OCI-LY3 (cell line): ENCODE results near the gene NEUROD2.

Experiments used
- H2AFZ ChIP-seq: fragments of 200-600, 300-600 bp; shearing (Covaris generic); 2 replicates; pipeline ENCODE4 v1.6.0; 2014; ENCODE audit warnings: antibody characterized with exemption, low read depth, low read length
- H3K27ac ChIP-seq: fragments of 200-600, 300-600 bp; sonication (generic); 2 replicates; pipeline ENCODE4 v1.5.1; 2014; ENCODE audit warnings: mild to moderate bottlenecking, low read length, moderate library complexity, mixed read lengths
- H3K27me3 ChIP-seq: fragments of 200-600, 300-600 bp; sonication (generic); 2 replicates; pipeline ENCODE4 v1.6.1; 2014; ENCODE audit warnings: low read depth, low read length, mixed read lengths
- H3K36me3 ChIP-seq: fragments of 200-600, 300-600 bp; sonication (generic); replicated peaks from 2 replicates; pipeline ENCODE3; 2014; ENCODE audit warnings: low read depth, low read length, mixed read lengths
- H3K4me1 ChIP-seq: fragments of 300-600, 200-600 bp; sonication (generic); 2 replicates; pipeline ENCODE4 v1.6.1; 2014; ENCODE audit warnings: low read length, mixed read lengths
- H3K4me2 ChIP-seq: fragments of 200-600, 300-600 bp; sonication (generic); 2 replicates; pipeline ENCODE4 v1.6.1; 2014; ENCODE audit warnings: low read length, mixed read lengths
- H3K4me3 ChIP-seq: fragments of 300-600, 200-600 bp; sonication (generic); 2 replicates; pipeline ENCODE4 v1.5.1; 2014; ENCODE audit warnings: antibody characterized with exemption, mild to moderate bottlenecking, low read length, moderate library complexity
- H3K79me2 ChIP-seq: fragments of 300-600, 200-600 bp; shearing (Covaris generic); 2 replicates; pipeline ENCODE4 v1.6.1; 2014; ENCODE audit warnings: mild to moderate bottlenecking, low read length, mixed read lengths
- H3K9ac ChIP-seq: fragments of 300-600, 200-600 bp; shearing (Covaris generic); 2 replicates; pipeline ENCODE4 v1.6.0; 2014; ENCODE audit warnings: mild to moderate bottlenecking, low read length, moderate library complexity
- H3K9me3 ChIP-seq: fragments of 200-600, 300-600 bp; shearing (Covaris generic); 2 replicates; pipeline ENCODE4 v1.6.1; 2014; ENCODE audit warnings: low read length, mixed read lengths; ENCODE audit not compliant: insufficient read depth
- H4K20me1 ChIP-seq: fragments of 200-600, 300-600 bp; sonication (generic); 2 replicates; pipeline ENCODE4 v1.6.1; 2016; ENCODE audit warnings: low read length, mixed read lengths; ENCODE audit not compliant: insufficient read depth
- EZH2phosphoT487 ChIP-seq: fragments of 200-600 bp; shearing (Covaris generic); IDR thresholded peaks from 2 replicates; pipeline ENCODE4 v1.6.1; 2018; ENCODE audit warnings: antibody characterized with exemption, mixed run types, low read depth
- TF ChIP-seq, protein P1 (sequence below): fragments of 200-600, 300-600 bp; sonication (generic); IDR thresholded peaks from 2 replicates; pipeline ENCODE4 v1.5.1; 2014; ENCODE audit warnings: antibody characterized with exemption, low read length, low read depth

NEUROD2 gene

GRCh38 chr17:39599004-39599664, 8.6 kb downstream of the NEUROD2 start:
- Histone ChIP-seq H3K27ac (no peak overlapping the region), H3K9ac (no peak overlapping the region), H3K27me3 (peaks cover 58% of the 10 kb centered on the region), H3K9me3 (no peaks in the 10 kb centered on the region), H3K79me2 (no peaks in the 10 kb centered on the region), H3K4me3 (no peak overlapping the region), H3K36me3 (no peaks in the 10 kb centered on the region), H4K20me1 (0 out of 2 replicates have a peak, but pooled peaks cover 3% of the 10 kb centered on the region), H3K4me1 (peaks cover 10% of the 10 kb centered on the region), H3K4me2 (no peak overlapping the region), H2AFZ (no peak overlapping the region)
- TF ChIP-seq, protein P1, sequence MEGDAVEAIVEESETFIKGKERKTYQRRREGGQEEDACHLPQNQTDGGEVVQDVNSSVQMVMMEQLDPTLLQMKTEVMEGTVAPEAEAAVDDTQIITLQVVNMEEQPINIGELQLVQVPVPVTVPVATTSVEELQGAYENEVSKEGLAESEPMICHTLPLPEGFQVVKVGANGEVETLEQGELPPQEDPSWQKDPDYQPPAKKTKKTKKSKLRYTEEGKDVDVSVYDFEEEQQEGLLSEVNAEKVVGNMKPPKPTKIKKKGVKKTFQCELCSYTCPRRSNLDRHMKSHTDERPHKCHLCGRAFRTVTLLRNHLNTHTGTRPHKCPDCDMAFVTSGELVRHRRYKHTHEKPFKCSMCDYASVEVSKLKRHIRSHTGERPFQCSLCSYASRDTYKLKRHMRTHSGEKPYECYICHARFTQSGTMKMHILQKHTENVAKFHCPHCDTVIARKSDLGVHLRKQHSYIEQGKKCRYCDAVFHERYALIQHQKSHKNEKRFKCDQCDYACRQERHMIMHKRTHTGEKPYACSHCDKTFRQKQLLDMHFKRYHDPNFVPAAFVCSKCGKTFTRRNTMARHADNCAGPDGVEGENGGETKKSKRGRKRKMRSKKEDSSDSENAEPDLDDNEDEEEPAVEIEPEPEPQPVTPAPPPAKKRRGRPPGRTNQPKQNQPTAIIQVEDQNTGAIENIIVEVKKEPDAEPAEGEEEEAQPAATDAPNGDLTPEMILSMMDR, result no peak
- no peak for TF ChIP-seq EZH2phosphoT487

- H3K36me3 ChIP-seq, result no peaks in the 10 kb centered on the region
- H4K20me1 ChIP-seq, result 0 out of 2 replicates have a peak, but pooled peaks cover 3% of the 10 kb centered on the region
- H3K4me1 ChIP-seq, result peaks cover 5% of the 10 kb centered on the region
- no peaks in the 10 kb centered on the region for H3K9me3 ChIP-seq
- no peak overlapping the region for H2AFZ ChIP-seq
- no peak for TF ChIP-seq EZH2phosphoT487
- TF ChIP-seq, protein P1, result no peak
- peaks cover 53% of the 10 kb centered on the region for H3K27me3 ChIP-seq
- H3K4me3 ChIP-seq, result no peak overlapping the region
- H3K27ac ChIP-seq, result no peak overlapping the region
- H3K4me2 ChIP-seq, result no peak overlapping the region
- no peaks in the 10 kb centered on the region for H3K79me2 ChIP-seq
- no peak overlapping the region for H3K9ac ChIP-seq
Measured at GRCh38 chr17:39598630-39599003, 9.1 kb downstream of the NEUROD2 start.

GRCh38 chr17:39598047-39598481, 9.7 kb downstream of the NEUROD2 start:
- Histone ChIP-seq H3K9me3 (no peaks in the 10 kb centered on the region), H3K4me2 (no peak overlapping the region), H3K9ac (no peak overlapping the region), H3K36me3 (no peaks in the 10 kb centered on the region), H3K79me2 (no peaks in the 10 kb centered on the region), H3K27me3 (peaks cover 48% of the 10 kb centered on the region), H2AFZ (no peak overlapping the region), H4K20me1 (peaks cover 7% of the 10 kb centered on the region; the same call in 1 of the 2 replicates), H3K27ac (no peak overlapping the region), H3K4me1 (no peaks in the 10 kb centered on the region), H3K4me3 (no peak overlapping the region)
- no peak for TF ChIP-seq EZH2phosphoT487
- TF ChIP-seq, protein P1, result no peak

DNA sequence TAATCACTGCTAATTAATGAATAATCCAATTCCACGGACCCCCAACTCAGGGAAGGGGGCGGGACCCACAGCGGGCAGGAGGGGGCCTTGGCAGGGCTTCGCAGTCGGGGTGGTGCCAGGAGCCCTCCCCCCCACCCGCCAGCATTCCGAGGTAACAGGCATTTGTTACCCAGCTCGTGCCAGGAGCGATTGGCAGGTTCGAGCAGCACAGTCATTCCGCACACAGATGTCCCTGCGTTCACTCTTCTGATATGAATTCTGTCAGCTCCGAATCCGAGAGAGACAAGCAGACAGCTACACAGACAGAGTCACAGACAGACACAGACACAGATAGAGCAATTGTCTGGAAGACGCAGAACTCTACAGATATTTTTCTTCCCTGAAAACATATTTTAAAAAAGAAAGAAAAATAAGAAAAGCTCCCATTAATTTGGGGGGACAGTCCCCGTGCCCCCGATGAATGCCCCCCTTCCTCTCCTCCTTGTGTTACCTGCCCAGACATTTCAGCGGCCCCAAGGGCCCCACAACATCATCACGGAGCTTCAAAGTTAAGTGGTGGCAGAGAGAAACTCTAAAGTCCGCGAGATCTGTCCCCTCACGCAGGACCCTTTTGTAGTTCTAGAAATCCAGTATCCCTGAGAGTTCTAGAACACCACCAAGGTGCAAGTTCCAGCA, 10.2 kb downstream of the NEUROD2 start:
- no peaks in the 10 kb centered on the region for H3K79me2 ChIP-seq
- H3K27me3 ChIP-seq, result peaks cover 42% of the 10 kb centered on the region
- no peak overlapping the region for H3K4me2 ChIP-seq
- no peak overlapping the region for H3K4me3 ChIP-seq
- no peaks in the 10 kb centered on the region for H3K9me3 ChIP-seq
- H3K27ac ChIP-seq, result no peak overlapping the region
- peaks cover 7% of the 10 kb centered on the region; the same call in 1 of the 2 replicates for H4K20me1 ChIP-seq
- H3K4me1 ChIP-seq, result no peaks in the 10 kb centered on the region
- H3K36me3 ChIP-seq, result no peaks in the 10 kb centered on the region
- H3K9ac ChIP-seq, result no peak overlapping the region
- no peak overlapping the region for H2AFZ ChIP-seq
- TF ChIP-seq EZH2phosphoT487, result no peak
- TF ChIP-seq, protein P1, result no peak
